Panc1 (cell line): ENCODE results near the gene PRUNE2. TPM values are rescaled to one million over a fixed set of nuclear protein-coding genes. Genes with fewer than 3 reads are reported as not detected.

Experiments used
- ATAC-seq: fragments of 200-7000 bp; cut with Tn5 transposase; 2 replicates; pipeline ENCODE4 v1.9.1; 2020; ENCODE audit warnings: mild to moderate bottlenecking, moderate library complexity
- BruUV-seq: library from RNA; stranded (reverse); fragments of 400-500 nt; replicated peaks from 2 replicates; lab custom pipeline; 2021; lab: Mats Ljungman, UMichigan
- CTCF ChIA-PET: fragments of 300-600 bp; sonication (Branson Sonifier 250); formaldehyde crosslinking; loops from one replicate; lab custom pipeline; 2022; ENCODE audit warnings: antibody characterized with exemption; lab: Charles Lee
- POLR2A ChIA-PET: fragments of 300-600 bp; sonication (Branson Sonifier 250); formaldehyde crosslinking; loops from one replicate; lab custom pipeline; 2022; ENCODE audit warnings: antibody characterized with exemption; lab: Charles Lee
- DNase-seq: peaks from one replicate; pipeline ENCODE4 v3.0.0-alpha.2; 2010; ENCODE audit warnings: low read depth, low spot score
- H3K27ac ChIP-seq: 2 replicates; pipeline ENCODE4 v1.5.1; 2011; ENCODE audit warnings: mild to moderate bottlenecking, low read length, inconsistent platforms
- H3K27me3 ChIP-seq: fragments of 200-500 bp; sonication (Bioruptor generic); 2 replicates; pipeline ENCODE4 v1.6.0; 2014; ENCODE audit warnings: low read length, inconsistent platforms; ENCODE audit not compliant: control insufficient read depth, insufficient read depth
- H3K36me3 ChIP-seq: fragments of 200-500 bp; sonication (Bioruptor generic); 2 replicates; pipeline ENCODE4 v1.5.1; 2014; ENCODE audit warnings: inconsistent platforms, mild to moderate bottlenecking, low read length, moderate library complexity; ENCODE audit not compliant: control insufficient read depth, insufficient read depth
- H3K4me1 ChIP-seq: 2 replicates; pipeline ENCODE4 v1.5.1; 2011; ENCODE audit warnings: inconsistent platforms, mild to moderate bottlenecking, low read length, moderate library complexity; ENCODE audit not compliant: control insufficient read depth, insufficient read depth
- H3K4me3 ChIP-seq, 2 experiments: 2 replicates each; pipeline ENCODE4 v1.5.1; 2011 to 2012; ENCODE audit warnings: low read depth in 2 of 2, low read length in 2 of 2, mild to moderate bottlenecking in 2 of 2, inconsistent platforms in 1 of 2, moderate library complexity in 1 of 2
- H3K9me3 ChIP-seq: fragments of 200-500 bp; sonication (Bioruptor generic); 2 replicates; pipeline ENCODE4 v1.5.1; 2014; ENCODE audit warnings: low read depth, mild to moderate bottlenecking, inconsistent platforms, low read length, moderate library complexity; ENCODE audit not compliant: control insufficient read depth, insufficient read depth
- CTCF ChIP-seq: fragments of 450-650 bp; IDR thresholded peaks from 2 replicates; pipeline ENCODE4 v1.5.1; 2017; ENCODE audit warnings: mild to moderate bottlenecking
- POLR2AphosphoS5 ChIP-seq: IDR thresholded peaks from 2 replicates; pipeline ENCODE4 v1.6.1; 2012; ENCODE audit warnings: mild to moderate bottlenecking, low read depth, low read length, moderate library complexity
- REST ChIP-seq, 2 experiments: IDR thresholded peaks; 2 replicates each; pipeline ENCODE4 v1.6.1; 2011 to 2012; ENCODE audit warnings: low read depth in 2 of 2, control low read depth in 1 of 2, low read length in 1 of 2, mild to moderate bottlenecking in 1 of 2, moderate library complexity in 1 of 2; ENCODE audit not compliant: insufficient read depth in 1 of 2
- SIN3A ChIP-seq: IDR thresholded peaks from 2 replicates; pipeline ENCODE4 v1.6.1; 2012; ENCODE audit warnings: low read depth, mild to moderate bottlenecking, low read length, moderate library complexity, borderline replicate concordance; ENCODE audit not compliant: insufficient read depth
- TCF7L2 ChIP-seq: IDR thresholded peaks from 2 replicates; pipeline ENCODE4 v1.6.1; 2011; ENCODE audit warnings: mild to moderate bottlenecking, low read depth, low read length, inconsistent platforms
- in situ Hi-C: cut with HindIII; loops from 2 replicates; pipeline ENCODE4 v1.10.0; 2016; ENCODE audit warnings: low sequenced_read_pairs, low pct_unique_long_range_greater_than_20kb
- intact Hi-C: fragments of 100-400 bp; cut with micrococcal nuclease; formaldehyde crosslinking; loops from one replicate; pipeline ENCODE4 v1.10.0; 2022; ENCODE audit not compliant: unreplicated experiment
- total RNA-seq: library from RNA; stranded (reverse); gene quantifications from one replicate; pipeline ENCODE4 v1.2.1, GENCODE V29; 2021; ENCODE audit not compliant: unreplicated experiment

Gene PRUNE2
- total RNA-seq, 1 experiment from 2014 or later = 0.18 TPM

GRCh38 chr9:76729980-76730737 lies 175.8 kb downstream of the PRUNE2 start:
- Histone ChIP-seq H3K9me3 (no peaks in the 10 kb centered on the region), H3K4me3 (no peak overlapping the region), H3K36me3 (no peaks in the 10 kb centered on the region), H3K4me1 (no peaks in the 10 kb centered on the region), H3K27ac (no peak overlapping the region), H3K27me3 (no peaks in the 10 kb centered on the region)
- DNase-seq = no peak
- intact Hi-C loops = no loop called here
- no peak for ATAC-seq
- CTCF ChIA-PET = no interaction called here
- no TSS peak for BruUV-seq
- in situ Hi-C loops = no loop called here
- POLR2A ChIA-PET = no interaction called here
- TF ChIP-seq SIN3A (no peak), REST (IDR thresholded peaks at IDR 0.05; ENCODE audit: insufficient read depth in 1 of 2, low read depth in 2 of 2, low read length in 1 of 2) (no peak), CTCF (no peak), TCF7L2 (no peak), POLR2AphosphoS5 (no peak)

GRCh38 chr9:76729116-76729515 lies 176.8 kb downstream of the PRUNE2 start:
- ATAC-seq (no peak), DNase-seq (no peak)
- Histone ChIP-seq H3K4me3 (no peak overlapping the region), H3K36me3 (no peaks in the 10 kb centered on the region), H3K27me3 (no peaks in the 10 kb centered on the region), H3K9me3 (no peaks in the 10 kb centered on the region), H3K4me1 (no peaks in the 10 kb centered on the region), H3K27ac (no peak overlapping the region)
- BruUV-seq = no TSS peak
- in situ Hi-C loops (no loop called here), intact Hi-C loops (no loop called here)
- POLR2A ChIA-PET = no interaction called here
- CTCF ChIA-PET = no interaction called here
- no peak for TF ChIP-seq TCF7L2
- TF ChIP-seq REST (IDR thresholded peaks at IDR 0.05; ENCODE audit: insufficient read depth in 1 of 2, low read depth in 2 of 2, low read length in 1 of 2) = no peak
